ENCODE measurements around the gene KIF18B. TPM values are rescaled to one million over a fixed set of nuclear protein-coding genes. Genes with fewer than 3 reads are reported as not detected.
A peak's percentile ranks its signal among the peaks of the same experiment; 100 is the strongest.

The KIF18B gene
- total RNA-seq, 1 donor from 2014 or later = 87.3 TPM

DNA sequence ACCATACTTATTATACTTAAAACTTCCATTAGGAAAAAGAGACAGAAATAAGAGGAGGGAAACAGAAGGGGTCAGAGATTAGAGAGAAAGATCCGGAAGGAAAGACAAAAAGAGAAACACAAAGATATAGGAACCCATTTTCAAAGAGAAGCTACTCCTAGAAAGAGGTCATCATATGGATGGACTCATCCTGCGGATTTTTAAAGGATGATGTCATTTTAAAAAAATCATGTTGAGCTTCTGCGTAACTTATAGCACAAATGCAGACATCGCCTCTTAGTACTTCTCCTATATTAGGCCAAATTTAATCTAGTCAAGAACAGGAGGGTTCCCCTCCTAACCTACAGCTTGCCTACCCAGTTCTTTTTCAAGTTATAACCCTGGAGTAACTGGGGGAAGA, 66.4 kb downstream of the KIF18B start:
- no peak overlapping the region for H3K4me3 Mint-ChIP-seq
- no peaks in the 10 kb centered on the region for H3K4me1 Mint-ChIP-seq
- TF ChIP-seq, protein P1, sequence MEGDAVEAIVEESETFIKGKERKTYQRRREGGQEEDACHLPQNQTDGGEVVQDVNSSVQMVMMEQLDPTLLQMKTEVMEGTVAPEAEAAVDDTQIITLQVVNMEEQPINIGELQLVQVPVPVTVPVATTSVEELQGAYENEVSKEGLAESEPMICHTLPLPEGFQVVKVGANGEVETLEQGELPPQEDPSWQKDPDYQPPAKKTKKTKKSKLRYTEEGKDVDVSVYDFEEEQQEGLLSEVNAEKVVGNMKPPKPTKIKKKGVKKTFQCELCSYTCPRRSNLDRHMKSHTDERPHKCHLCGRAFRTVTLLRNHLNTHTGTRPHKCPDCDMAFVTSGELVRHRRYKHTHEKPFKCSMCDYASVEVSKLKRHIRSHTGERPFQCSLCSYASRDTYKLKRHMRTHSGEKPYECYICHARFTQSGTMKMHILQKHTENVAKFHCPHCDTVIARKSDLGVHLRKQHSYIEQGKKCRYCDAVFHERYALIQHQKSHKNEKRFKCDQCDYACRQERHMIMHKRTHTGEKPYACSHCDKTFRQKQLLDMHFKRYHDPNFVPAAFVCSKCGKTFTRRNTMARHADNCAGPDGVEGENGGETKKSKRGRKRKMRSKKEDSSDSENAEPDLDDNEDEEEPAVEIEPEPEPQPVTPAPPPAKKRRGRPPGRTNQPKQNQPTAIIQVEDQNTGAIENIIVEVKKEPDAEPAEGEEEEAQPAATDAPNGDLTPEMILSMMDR (conservative IDR thresholded peaks at IDR 0.05) = no peak
- DNase-seq (ENCODE audit: low read depth, low spot score) = no peak
- H3K9me3 Mint-ChIP-seq = no peaks in the 10 kb centered on the region
- peaks cover 15% of the 10 kb centered on the region for H3K36me3 Mint-ChIP-seq (ENCODE audit: low read depth)
- H3K27ac Mint-ChIP-seq (ENCODE audit: unreplicated experiment) = no peak overlapping the region
- H3K27me3 Mint-ChIP-seq (ENCODE audit: low read depth) = no peaks in the 10 kb centered on the region

DNA sequence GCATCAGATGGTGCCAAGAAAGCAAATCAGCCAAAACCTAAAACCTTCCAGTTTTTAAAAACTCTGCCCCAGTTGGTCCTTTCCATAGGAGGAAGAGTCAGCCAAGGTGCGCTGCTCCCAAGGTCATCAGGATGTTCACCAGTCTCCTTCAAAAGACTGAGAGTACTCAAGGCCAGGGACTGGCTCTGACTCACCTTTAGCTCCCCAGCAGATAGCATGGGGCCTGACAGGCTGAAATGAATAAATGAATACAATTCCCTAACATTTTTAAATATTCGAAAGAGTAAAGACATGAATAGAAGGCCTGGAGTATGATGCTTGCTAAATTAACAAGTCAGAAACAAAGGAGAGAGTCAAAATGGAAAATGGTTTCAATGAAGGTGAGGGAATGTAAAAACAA, 67.5 kb downstream of the KIF18B start:
- no peak overlapping the region for H3K27ac Mint-ChIP-seq (ENCODE audit: unreplicated experiment)
- H3K36me3 Mint-ChIP-seq (ENCODE audit: low read depth) = peaks cover 15% of the 10 kb centered on the region
- no peaks in the 10 kb centered on the region for H3K4me1 Mint-ChIP-seq
- H3K27me3 Mint-ChIP-seq (ENCODE audit: low read depth) = no peaks in the 10 kb centered on the region
- no peaks in the 10 kb centered on the region for H3K9me3 Mint-ChIP-seq
- no peak overlapping the region for H3K4me3 Mint-ChIP-seq
- no peak for DNase-seq (ENCODE audit: low read depth, low spot score)
- TF ChIP-seq, protein P1 (conservative IDR thresholded peaks at IDR 0.05) = no peak

DNA sequence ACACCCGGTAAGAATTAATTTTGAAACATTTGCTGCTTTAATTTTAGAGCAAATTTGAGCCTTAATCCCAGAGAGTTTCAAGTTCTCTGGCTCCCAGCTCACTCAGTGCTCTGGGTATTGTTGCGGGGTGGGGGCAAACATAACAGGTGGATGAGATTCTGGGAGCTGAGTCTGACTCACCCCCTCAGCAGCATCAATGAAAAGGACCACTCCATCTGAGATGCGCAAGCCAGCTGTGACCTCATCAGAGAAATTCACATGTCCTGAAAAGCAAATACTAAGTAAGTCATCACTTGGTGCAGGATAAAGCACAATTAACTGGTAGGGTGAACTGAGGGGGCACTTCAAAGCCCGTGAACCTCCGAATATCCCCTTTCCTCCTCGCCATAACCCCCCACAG, 68.2 kb downstream of the KIF18B start:
- no peak for DNase-seq (ENCODE audit: low read depth, low spot score)
- no peaks in the 10 kb centered on the region for H3K27me3 Mint-ChIP-seq (ENCODE audit: low read depth)
- peaks cover 15% of the 10 kb centered on the region for H3K36me3 Mint-ChIP-seq (ENCODE audit: low read depth)
- TF ChIP-seq, protein P1 (conservative IDR thresholded peaks at IDR 0.05) = no peak
- H3K4me1 Mint-ChIP-seq = no peaks in the 10 kb centered on the region
- no peak overlapping the region for H3K27ac Mint-ChIP-seq (ENCODE audit: unreplicated experiment)
- no peak overlapping the region for H3K4me3 Mint-ChIP-seq
- H3K9me3 Mint-ChIP-seq = no peaks in the 10 kb centered on the region

DNA sequence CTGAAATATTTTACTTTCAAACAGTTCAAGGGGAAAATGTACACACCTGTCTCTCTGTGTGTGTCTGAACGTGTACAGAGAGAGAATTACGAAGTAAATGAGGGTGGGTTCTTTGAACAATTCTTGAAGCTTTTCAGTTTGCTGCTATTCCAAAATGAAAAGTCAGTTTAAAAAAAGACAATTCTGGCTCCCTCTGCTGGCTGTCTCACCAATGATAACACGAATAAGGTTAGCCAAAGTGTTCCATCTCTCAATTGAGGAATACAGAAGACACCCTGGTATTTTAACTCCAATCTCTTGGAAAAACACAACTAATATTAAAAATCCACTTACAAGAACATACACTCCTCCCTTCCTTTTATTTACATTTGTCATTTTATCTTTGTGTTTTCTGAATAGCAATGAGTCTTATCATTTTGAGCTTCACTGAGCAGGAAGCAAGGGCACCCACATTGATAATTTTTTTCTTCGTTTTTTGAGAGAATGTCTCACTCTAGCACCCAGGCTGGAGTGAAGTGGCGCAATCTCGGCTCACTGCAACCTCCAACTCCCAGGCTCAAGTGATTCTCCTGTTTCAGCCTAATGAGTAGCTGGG, 68.8 kb downstream of the KIF18B start:
- Mint-ChIP-seq H3K9me3 (no peaks in the 10 kb centered on the region), H3K27me3 (ENCODE audit: low read depth) (no peaks in the 10 kb centered on the region), H3K36me3 (ENCODE audit: low read depth) (peaks cover 15% of the 10 kb centered on the region), H3K27ac (ENCODE audit: unreplicated experiment) (no peak overlapping the region), H3K4me1 (no peaks in the 10 kb centered on the region), H3K4me3 (no peak overlapping the region)
- peak; percentile 28 for DNase-seq (ENCODE audit: low read depth, low spot score)
- TF ChIP-seq, protein P1 (conservative IDR thresholded peaks at IDR 0.05) = peak; percentile 72

DNA sequence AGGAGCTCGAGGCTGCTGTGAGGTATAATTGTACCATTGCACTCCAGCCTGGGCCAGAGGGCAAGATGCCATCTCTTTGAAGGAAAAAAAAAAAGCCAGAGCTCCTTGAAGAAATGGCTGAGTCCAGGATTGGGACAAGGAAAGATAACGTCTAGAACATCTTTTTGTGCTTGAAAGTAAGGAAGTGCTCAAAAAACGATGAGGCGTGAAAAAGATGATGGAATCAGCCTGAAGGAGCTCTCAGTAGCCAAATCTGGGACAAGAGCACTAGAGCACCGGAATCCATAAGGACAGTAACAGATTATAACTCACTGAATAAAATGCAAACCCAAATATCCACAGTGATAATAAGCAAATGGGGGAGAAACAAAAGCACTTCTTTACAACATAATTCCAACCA, 70.5 kb downstream of the KIF18B start:
- Mint-ChIP-seq H3K4me3 (no peak overlapping the region), H3K27ac (ENCODE audit: unreplicated experiment) (no peak overlapping the region), H3K36me3 (ENCODE audit: low read depth) (peaks cover 8% of the 10 kb centered on the region), H3K4me1 (no peaks in the 10 kb centered on the region), H3K9me3 (no peaks in the 10 kb centered on the region), H3K27me3 (ENCODE audit: low read depth) (no peaks in the 10 kb centered on the region)
- TF ChIP-seq, protein P1 (conservative IDR thresholded peaks at IDR 0.05) = no peak
- no peak for DNase-seq (ENCODE audit: low read depth, low spot score)
